Measurements from ENCODE around the gene LSMEM2.
"Not testable (repeated sequence)": the region's sequence is repeated elsewhere in the genome, so short reads cannot be mapped to it uniquely, and the experiment has no call there.

The LSMEM2 gene

GRCh38 chr3:50300681-50301254 lies 21.9 kb downstream of the LSMEM2 start:
- peak; percentile 33 for DNase-seq

DNA sequence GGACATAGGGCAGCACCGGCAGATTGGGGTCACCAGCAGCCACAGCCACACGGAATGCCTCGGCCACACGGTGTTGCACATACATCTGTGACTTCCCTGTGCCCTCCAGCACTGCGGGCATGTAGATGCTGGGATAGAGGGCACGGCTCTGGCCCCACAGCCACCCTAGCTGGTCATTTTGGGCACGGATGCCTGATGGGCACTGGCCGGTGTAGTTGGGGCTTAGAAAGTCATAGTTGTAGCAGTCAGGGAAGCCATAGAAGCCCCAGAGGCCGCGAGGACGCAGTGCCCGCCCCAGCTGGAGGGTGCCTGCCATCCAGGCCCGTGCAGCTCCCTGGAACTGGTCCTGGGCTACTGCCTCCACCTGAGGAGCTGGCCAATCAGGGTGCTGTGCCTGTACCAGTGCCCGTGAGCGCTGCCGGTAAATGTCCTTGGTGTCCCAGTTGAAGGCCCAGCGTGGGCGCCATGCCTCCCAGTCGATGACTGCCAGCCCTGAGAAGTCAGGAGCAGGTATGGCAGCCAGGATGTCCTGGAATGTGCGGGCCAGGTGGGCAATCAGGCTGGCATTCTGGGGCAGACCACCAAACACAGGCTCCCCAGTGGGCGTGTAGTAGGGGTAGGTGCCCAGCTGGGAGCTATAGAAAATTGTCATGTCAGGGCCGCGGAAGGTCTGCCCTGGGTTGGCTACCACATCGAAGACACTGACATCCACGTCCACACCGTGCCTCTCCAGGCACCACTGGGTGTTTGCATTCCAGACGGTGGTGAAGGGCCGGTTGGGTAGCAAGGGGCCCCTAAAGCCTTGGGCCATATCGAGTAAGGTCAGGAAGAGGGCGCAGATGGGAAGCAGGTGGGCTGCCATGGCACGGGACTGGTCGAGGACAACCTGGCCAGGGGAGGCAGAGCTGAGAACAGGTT lies 23.5 kb downstream of the LSMEM2 start:
- DNase-seq = peak; percentile 28

GRCh38 chr3:50303013-50303815 lies 24.3 kb downstream of the LSMEM2 start, which contains the start of gene HYAL1:
Gene HYAL1, minus strand, starts transcription at chr3:50303574. Its CDS starts 618 bp downstream, at chr3:50302956.
- peak; percentile 71 for DNase-seq

DNA sequence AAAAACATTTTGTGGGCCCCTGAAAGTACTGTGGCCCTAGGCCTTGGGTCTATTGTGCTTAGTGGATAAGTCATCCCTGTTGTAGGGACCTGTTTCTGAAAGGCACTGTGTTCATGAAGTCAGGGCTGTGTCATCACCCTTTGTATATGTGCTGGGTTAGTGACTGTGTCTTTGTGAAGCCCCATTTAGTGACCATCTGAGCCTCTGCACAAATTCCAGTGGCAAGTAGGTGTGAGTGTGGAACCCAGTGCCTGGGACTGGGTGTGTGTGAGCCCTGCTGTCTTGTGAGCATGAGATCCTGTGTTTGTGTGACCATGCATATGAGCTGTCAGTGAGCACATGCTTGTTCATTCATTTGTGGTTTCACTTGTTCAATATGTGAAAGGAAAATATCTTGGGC lies 25.7 kb downstream of the LSMEM2 start:
- DNase-seq = no peak

DNA sequence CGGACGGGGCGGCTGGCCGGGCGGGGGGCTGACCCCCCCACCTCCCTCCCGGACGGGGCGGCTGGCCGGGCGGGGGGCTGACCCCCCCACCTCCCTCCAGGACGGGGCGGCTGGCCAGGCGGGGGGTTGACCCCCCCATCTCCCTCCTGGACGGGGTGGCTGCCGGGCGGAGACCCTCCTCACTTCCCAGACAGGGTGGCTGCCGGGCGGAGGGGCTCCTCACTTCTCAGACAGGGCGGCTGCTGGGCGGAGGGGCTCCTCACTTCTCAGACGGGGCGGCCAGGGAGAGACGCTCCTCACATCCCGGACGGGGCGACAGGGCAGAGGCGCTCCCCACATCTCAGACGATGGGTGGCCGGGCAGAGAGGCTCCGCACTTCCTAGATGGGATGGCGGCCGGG lies 33.2 kb downstream of the LSMEM2 start:
- not testable (repeated sequence) for DNase-seq

GRCh38 chr3:50314342-50314741 lies 35.5 kb downstream of the LSMEM2 start:
- no peak for DNase-seq

GRCh38 chr3:50314816-50315215 lies 35.9 kb downstream of the LSMEM2 start:
- no peak for DNase-seq

DNA sequence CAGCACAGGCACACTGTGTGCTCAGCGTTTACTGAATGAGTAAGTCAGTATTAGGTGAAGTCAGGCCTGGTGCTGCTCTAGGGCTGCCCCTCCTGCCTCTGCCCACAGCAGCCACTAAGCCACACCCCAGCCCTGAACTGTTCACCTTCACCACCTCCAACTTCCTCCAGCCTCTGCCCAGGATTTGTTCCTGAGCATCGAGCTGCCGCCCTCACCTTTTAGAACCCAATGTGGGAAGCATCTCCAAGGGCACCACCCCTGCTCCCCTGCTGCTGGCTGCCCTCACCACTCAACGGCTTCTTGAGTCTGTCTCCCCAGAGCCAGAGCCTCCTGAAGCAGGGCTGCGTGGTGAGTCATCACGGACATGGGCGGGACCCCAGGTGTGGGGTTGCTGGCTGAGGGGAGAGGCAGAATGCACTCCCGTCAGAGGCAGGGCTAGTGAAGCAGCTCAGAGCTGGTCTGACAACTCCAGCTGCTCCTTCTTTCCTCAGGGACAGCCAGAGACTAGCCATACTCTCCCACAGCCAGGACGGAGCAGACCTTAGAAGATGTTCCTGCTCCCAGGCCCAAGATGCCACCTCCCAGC lies 37.9 kb downstream of the LSMEM2 start:
- peak; percentile 20 for DNase-seq

DNA sequence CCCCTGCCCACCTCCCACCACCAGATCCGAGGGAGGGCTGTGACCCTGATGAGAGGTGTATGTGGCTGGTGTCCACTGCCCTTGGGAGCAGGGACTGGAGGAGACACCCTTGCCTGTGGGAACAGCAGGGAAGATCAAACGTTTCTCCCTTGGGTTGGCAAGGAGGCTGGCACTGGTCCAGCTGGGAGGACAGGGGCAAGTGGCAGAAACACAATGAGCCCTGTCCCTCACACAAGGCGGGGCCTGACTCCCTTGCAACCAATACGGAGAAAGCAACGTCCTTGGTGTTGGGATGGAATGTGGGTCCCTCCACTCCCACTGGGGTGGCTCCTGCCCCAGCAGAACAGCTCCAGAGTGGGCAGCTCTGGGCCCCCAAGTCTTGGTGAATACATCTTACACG lies 38.4 kb downstream of the LSMEM2 start:
- DNase-seq = peak; percentile 24

- peak; percentile 24 for DNase-seq
These were observed 39.3 kb downstream of the LSMEM2 start for GRCh38 chr3:50318163-50318562.

DNA sequence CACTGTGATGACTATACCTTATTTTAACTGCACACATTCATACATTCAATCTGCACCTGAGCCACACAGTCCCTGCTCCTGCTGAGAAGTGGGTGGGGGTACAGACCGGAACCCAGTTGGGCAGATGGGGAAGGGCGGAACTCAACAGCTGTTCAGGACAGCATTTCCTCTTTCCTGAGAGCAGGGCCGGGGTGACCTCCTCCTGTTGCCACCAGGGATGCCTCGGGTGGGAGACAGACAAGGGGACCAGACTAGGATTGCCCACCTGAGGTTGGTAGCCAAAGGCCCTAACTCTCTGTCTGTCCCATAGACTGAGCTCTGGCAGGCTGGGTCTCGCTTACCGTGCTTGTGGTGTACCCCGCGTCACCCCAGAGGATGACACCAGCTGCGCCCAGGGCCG lies 39.7 kb downstream of the LSMEM2 start:
- peak; percentile 32 for DNase-seq

DNA sequence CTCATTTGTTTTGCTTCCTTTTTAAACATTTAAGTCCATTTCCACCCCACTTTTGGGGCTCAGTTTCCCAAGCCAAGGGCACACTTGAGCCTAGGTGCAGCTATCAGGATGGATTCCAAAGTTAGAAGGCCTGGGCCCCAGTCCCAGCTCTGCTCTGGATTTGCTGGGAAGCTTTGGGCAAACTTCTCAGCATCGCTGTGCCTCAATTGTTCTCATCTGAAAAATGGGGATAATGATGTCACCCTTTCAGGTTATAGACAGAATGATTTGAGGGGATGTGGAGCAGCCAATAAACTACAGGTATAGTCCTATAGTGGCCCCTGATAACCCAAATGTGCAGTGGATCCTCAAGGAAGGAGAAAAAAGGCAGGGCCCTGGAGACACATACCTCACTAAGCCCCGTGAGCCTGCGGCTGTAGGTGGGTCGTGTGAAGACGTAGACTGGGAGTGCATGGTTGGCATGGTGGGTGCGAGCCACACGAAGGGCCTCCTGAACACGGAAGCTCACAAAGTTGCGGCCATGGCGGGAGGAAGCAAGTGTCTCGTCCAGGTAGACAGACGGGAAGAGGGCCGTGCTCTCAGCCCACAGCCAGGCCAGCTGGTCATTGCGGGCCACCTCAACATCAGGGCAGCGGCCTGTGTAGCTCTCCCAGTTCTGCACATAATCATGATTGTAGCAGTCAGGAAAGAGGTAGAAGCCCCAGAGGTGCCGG lies 40.5 kb downstream of the LSMEM2 start:
- peak; percentile 17 for DNase-seq

DNA sequence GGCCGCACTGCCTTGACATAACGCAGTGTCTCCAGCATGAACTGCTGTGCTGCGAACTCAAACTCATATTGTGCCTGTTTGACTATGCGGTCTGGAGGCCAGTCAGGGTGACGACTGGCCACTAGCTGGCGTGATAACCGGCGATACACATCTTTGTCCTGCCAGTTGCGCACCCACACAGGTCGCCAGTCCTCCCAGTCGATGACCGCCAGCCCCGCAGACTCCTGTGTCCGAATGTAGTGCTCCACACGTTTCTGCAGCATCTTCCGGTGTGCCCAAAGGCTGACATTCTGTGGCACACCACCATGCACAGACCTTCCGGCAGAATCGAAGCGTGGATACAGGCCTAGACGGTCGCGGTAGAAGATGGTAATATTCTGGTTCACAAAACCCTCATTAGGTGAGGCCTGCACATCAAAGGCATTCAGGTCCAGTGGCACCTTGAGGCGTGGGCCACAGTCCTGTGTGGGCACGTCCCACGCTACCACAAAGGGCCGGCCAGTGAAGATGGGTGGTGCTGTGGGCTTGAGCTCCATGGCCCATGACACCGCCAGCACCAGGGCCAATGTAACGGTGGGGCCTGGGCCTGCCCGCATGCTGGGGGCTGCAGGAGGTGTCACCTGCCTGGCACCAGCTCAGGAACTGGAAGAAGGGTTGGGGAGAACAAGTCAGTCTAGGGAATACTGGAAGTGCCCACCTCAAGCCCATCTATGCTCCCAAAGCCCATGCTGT lies 41.2 kb downstream of the LSMEM2 start:
- DNase-seq = no peak

- peak; percentile 87 for DNase-seq
These were observed 42.0 kb downstream of the LSMEM2 start for GRCh38 chr3:50320853-50321335.

DNA sequence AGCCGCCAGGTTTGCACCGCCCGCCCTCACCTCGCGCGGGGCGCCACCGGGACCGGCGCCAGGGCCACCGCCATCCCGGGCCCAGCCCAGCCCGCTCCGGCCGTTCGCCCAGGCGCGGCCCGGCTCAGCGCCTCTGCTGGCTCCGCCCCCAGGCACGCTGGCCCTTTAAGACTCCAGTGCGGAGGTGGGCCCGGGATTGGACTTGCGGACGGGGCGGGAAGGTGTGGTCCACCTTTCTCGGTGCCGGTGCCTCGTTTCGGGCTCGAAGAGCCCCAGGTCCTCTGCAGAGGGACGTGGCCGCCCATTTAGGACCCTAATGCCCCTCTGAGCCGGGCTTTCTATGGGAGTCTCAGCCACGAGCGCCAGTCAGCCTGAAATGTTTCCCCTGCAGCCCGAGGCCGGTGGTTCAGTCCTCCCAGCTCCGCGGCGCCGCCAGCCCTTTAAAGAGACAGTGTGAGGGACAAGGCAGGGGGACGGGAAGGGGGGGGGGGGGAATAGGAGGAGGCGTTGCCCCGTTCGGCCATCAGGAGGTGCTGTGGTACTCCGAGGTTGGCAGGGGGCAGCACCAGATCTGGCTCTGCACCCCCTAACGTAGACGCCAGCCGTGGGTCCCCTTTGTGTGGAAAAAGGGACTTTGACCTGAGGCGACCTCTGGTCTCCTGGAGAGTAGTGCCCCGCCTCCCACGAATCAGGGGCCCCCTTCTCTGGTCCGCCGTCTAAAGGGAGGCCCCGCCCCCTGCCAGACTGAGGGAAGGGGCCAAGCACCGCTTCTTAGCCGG lies 42.6 kb downstream of the LSMEM2 start:
- DNase-seq = peak; percentile 93

- DNase-seq = no peak
These were observed 43.2 kb downstream of the LSMEM2 start for GRCh38 chr3:50322115-50322385.

DNA sequence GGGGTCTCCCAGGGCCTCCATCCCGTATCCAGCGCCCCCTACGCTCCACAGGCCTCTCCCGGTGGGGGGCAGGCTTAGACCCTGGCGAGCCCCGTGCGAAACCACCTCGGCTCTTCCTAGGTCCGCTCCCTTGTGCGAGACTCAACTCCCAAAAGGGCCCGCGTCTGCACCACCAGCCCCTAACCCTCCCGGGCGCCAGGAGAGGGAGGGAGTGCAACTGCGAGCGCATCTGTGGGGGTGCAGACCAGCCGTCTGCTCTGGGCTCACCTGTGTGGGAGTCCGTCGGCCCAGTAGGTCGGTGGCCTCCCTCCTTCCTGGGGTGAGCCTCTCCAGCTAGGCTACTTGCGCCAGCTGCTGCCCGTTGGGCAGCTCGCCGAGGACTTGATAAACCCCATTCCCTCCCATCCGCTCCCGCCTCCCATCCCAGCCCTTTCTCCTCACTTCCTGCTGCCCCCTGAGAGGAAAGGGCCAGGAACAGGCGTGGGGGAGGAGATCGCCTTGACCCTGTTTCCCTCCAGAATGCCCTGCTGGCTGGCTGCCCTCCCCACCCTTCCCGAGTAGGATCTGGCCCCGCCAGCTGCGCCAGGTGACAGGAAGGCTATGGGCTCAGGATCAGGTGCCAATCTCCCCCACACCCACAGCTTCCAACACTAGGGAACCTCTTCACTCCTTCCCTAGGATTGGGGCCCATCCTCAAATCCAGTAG lies 43.7 kb downstream of the LSMEM2 start, which contains the start of gene HYAL2:
Gene HYAL2 (minus strand): TSS at position 360 of the 706 bp plus-strand sequence. CDS start 2,256 bp downstream, outside the sequence.
- peak; percentile 57 for DNase-seq

GRCh38 chr3:50323092-50323600 lies 44.3 kb downstream of the LSMEM2 start:
- DNase-seq = no peak

DNA sequence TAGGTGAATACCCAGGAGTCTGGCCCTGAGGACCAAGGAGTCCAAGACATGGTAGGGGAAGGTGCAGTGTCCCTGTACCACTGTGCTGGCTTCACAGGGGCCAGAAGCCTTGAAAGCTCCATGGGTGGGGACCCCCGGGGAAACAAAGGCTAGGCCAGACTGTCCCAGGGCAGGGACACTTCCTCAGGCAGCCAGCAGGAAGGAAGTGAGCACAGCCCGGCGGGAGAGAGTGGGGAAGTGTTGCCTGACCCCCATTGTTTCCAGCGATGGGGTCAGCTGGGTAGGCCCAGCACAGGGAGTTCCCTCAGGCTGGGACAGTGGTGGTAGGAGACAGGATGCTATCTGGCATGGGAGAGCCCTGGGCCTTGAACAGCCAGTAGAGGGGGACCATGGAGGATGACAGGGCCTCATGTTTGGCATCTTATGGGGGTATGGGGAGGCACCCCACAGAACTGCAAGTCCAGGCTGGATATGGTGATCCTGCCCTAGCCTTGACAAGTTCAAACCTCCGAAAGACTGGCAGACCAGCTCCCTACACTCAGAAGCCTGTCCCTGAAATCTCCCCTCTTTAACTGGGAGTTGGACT lies 44.8 kb downstream of the LSMEM2 start:
- peak; percentile 35 for DNase-seq

Data from femur (tissue), 1 donor.